ENCODE results near the gene RAB3A. TPM values are rescaled to one million over a fixed set of nuclear protein-coding genes. Genes with fewer than 3 reads are reported as not detected.

RAB3A gene
- total and polyA plus RNA-seq, 9 of the 15 experiments (the other 6 are each of a cell fraction or from before 2014, with no cell fraction given): 0.17 to 5.1 (median 0.90) TPM; not detected in 1

DNA sequence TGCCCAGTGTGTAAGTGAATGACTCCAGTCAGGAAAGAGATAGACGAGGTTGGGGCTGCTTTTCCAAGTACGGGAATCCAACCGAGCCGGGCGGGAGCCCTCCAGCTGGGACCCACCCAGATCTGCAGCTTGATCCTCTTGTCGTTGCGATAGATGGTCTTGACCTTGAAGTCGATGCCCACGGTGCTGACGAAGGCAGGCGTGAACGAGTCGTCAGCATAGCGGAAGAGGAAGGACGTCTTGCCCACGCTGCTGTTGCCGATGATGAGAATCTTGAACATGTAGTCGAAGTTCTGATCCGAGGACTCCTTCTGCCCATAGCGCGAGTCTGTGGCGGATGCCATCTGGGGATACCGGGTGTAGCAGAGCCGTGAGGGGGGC lies 1.5 kb downstream of the RAB3A start:
- WGBS (ENCODE audit: insufficient coverage, low coverage, missing lambda C conversion rate): 76% methylated on average over 9 of the region's 24 CpGs
- H3K4me2 ChIP-seq (ENCODE audit: insufficient read depth, low read length): peak overlapping the region; percentile 97; the same call in 1 of the 2 replicates
- no peak overlapping the region for H2AFZ ChIP-seq (ENCODE audit: low read depth, low read length)
- H3K79me2 ChIP-seq (ENCODE audit: control insufficient read depth, insufficient read depth, low read length): peaks cover 25% of the 10 kb centered on the region
- in situ Hi-C loops (cut with MboI) (no loop called here), intact Hi-C loops (cut with micrococcal nuclease) (loop anchor here (5.0 kb wide), 1 partner anchor 215 kb away; the partner anchor contains the start of gene SSBP4)
- no peak for ATAC-seq
- peak overlapping the region in 1 of 2 experiments; percentile 72; a peak in 2 of 4 replicates for H3K9ac ChIP-seq (ENCODE audit: insufficient read depth in 1 of 2, low read depth in 2 of 2, low read length in 2 of 2)
- H3K27ac ChIP-seq (ENCODE audit: extremely low read depth, low read depth, low read length): no peak overlapping the region
- no peaks in the 10 kb centered on the region for H3K9me3 ChIP-seq (replicated peaks; ENCODE audit: control insufficient read depth, insufficient read depth, low read depth, low read length)
- DNase-seq (ENCODE audit: extremely low read depth in 1 of 4, low spot score in 3 of 4): no peak
- ChIA-PET POLR2A (no interaction called here), CTCF (ENCODE audit: low intra/inter-chr PET ratio) (interaction anchor here (0.6 to 0.8 kb wide), 2 partner anchors 31 to 49 kb away, joined by 3 to 6 read pairs; no protein-coding TSS in a partner anchor)
- BruUV-seq (replicated peaks): no TSS peak
- peaks cover 43% of the 10 kb centered on the region; the same call in 1 of the 3 replicates for H3K36me3 ChIP-seq (ENCODE audit: control insufficient read depth, insufficient read depth, low read length)
- peaks cover 12 to 43% of the 10 kb centered on the region in 2 experiments; a peak in 4 of 5 replicates for H3K4me1 ChIP-seq (replicated peaks in 1 of 2; ENCODE audit: control insufficient read depth in 2 of 2, insufficient read depth in 2 of 2, low read length in 2 of 2)
- TF ChIP-seq, protein P1, sequence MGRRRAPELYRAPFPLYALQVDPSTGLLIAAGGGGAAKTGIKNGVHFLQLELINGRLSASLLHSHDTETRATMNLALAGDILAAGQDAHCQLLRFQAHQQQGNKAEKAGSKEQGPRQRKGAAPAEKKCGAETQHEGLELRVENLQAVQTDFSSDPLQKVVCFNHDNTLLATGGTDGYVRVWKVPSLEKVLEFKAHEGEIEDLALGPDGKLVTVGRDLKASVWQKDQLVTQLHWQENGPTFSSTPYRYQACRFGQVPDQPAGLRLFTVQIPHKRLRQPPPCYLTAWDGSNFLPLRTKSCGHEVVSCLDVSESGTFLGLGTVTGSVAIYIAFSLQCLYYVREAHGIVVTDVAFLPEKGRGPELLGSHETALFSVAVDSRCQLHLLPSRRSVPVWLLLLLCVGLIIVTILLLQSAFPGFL (CRISPR knock-in tag; IDR thresholded peaks at IDR 0.05): no peak
- TF ChIP-seq ZNF75A (CRISPR knock-in tag; IDR thresholded peaks at IDR 0.05) (no peak), SIN3A (IDR thresholded peaks at IDR 0.05; ENCODE audit: borderline replicate concordance in 2 of 2, control insufficient read depth in 1 of 2, low read depth in 2 of 2, low read length in 2 of 2) (no peak), CREBBP (IDR thresholded peaks at IDR 0.05; ENCODE audit: low read depth, low read length) (no peak), CHCHD3 (CRISPR knock-in tag; IDR thresholded peaks at IDR 0.05) (no peak), SUPT5H (IDR thresholded peaks at IDR 0.05) (no peak), TAF7 (tag; IDR thresholded peaks at IDR 0.05) (no peak), RFX7 (CRISPR knock-in tag; IDR thresholded peaks at IDR 0.05) (no peak), C11orf30 (IDR thresholded peaks at IDR 0.05; ENCODE audit: low read depth) (no peak), GABPB2 (CRISPR knock-in tag; conservative IDR thresholded peaks at IDR 0.05) (no peak)
- TF ChIP-seq, protein P2, sequence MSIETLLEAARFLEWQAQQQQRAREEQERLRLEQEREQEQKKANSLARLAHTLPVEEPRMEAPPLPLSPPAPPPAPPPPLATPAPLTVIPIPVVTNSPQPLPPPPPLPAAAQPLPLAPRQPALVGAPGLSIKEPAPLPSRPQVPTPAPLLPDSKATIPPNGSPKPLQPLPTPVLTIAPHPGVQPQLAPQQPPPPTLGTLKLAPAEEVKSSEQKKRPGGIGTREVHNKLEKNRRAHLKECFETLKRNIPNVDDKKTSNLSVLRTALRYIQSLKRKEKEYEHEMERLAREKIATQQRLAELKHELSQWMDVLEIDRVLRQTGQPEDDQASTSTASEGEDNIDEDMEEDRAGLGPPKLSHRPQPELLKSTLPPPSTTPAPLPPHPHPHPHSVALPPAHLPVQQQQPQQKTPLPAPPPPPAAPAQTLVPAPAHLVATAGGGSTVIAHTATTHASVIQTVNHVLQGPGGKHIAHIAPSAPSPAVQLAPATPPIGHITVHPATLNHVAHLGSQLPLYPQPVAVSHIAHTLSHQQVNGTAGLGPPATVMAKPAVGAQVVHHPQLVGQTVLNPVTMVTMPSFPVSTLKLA (conservative IDR thresholded peaks at IDR 0.05): no peak
- TF ChIP-seq, protein P3, sequence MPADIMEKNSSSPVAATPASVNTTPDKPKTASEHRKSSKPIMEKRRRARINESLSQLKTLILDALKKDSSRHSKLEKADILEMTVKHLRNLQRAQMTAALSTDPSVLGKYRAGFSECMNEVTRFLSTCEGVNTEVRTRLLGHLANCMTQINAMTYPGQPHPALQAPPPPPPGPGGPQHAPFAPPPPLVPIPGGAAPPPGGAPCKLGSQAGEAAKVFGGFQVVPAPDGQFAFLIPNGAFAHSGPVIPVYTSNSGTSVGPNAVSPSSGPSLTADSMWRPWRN (IDR thresholded peaks at IDR 0.05; ENCODE audit: low read depth): no peak
- TF ChIP-seq, protein P4, sequence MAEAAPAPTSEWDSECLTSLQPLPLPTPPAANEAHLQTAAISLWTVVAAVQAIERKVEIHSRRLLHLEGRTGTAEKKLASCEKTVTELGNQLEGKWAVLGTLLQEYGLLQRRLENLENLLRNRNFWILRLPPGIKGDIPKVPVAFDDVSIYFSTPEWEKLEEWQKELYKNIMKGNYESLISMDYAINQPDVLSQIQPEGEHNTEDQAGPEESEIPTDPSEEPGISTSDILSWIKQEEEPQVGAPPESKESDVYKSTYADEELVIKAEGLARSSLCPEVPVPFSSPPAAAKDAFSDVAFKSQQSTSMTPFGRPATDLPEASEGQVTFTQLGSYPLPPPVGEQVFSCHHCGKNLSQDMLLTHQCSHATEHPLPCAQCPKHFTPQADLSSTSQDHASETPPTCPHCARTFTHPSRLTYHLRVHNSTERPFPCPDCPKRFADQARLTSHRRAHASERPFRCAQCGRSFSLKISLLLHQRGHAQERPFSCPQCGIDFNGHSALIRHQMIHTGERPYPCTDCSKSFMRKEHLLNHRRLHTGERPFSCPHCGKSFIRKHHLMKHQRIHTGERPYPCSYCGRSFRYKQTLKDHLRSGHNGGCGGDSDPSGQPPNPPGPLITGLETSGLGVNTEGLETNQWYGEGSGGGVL (CRISPR knock-in tag; IDR thresholded peaks at IDR 0.05): no peak
- TF ChIP-seq, protein P5, sequence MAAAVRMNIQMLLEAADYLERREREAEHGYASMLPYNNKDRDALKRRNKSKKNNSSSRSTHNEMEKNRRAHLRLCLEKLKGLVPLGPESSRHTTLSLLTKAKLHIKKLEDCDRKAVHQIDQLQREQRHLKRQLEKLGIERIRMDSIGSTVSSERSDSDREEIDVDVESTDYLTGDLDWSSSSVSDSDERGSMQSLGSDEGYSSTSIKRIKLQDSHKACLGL (CRISPR knock-in tag; IDR thresholded peaks at IDR 0.05; ENCODE audit: borderline replicate concordance, poor library complexity, severe bottlenecking): no peak
- TF ChIP-seq, protein P6, sequence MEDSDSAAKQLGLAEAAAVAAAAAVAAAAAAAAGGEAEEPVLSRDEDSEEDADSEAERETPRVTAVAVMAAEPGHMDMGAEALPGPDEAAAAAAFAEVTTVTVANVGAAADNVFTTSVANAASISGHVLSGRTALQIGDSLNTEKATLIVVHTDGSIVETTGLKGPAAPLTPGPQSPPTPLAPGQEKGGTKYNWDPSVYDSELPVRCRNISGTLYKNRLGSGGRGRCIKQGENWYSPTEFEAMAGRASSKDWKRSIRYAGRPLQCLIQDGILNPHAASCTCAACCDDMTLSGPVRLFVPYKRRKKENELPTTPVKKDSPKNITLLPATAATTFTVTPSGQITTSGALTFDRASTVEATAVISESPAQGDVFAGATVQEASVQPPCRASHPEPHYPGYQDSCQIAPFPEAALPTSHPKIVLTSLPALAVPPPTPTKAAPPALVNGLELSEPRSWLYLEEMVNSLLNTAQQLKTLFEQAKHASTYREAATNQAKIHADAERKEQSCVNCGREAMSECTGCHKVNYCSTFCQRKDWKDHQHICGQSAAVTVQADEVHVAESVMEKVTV (CRISPR knock-in tag; IDR thresholded peaks at IDR 0.05): no peak
- H3K27me3 ChIP-seq (ENCODE audit: control insufficient read depth in 2 of 2, insufficient read depth in 2 of 2, low read length in 2 of 2): no peaks in the 10 kb centered on the region
- H4K20me1 ChIP-seq (replicated peaks; ENCODE audit: control insufficient read depth, insufficient read depth, low read length): no peaks in the 10 kb centered on the region; the same call in 1 of the 2 replicates
- no peak overlapping the region for H3K4me3 ChIP-seq
- H3K9me1 ChIP-seq (ENCODE audit: control insufficient read depth, insufficient read depth, low read length): no peaks in the 10 kb centered on the region
- no peak for FAIRE-seq
